Esophagus muscularis mucosa (tissue), 4 donors: ENCODE data around the gene RAP2B. TPM values are rescaled to one million over a fixed set of nuclear protein-coding genes. Genes with fewer than 3 reads are reported as not detected.
A peak's percentile ranks its signal among the peaks of the same experiment; 100 is the strongest.

ENCODE experiments used
- DNase-seq: peaks from one replicate; pipeline ENCODE4 v3.0.0-alpha.2; 2017; ENCODE audit errors: extremely low spot score
- H3K27ac ChIP-seq, 4 donors: fragments of 200-600 bp; sonication (generic); replicated peaks in 1 of 4; 1 replicate in 3 of 4; 2 replicates in 1 of 4; pipeline ENCODE4 v1.5.1; 2016 to 2019; ENCODE audit warnings: mild to moderate bottlenecking in 1 of 4
- H3K27me3 ChIP-seq, 4 donors: fragments of 200-600 bp; sonication (generic); one replicate each; pipeline versions ENCODE4 v1.5.1 to v1.6.0; 2016 to 2019
- H3K36me3 ChIP-seq, 4 donors: fragments of 200-600 bp; sonication (generic); one replicate each; pipeline ENCODE4 v1.5.1; 2016 to 2019
- H3K4me1 ChIP-seq, 4 donors: fragments of 200-600 bp; sonication (generic); one replicate each; pipeline ENCODE4 v1.5.1; 2016 to 2019
- H3K4me3 ChIP-seq, 4 donors: fragments of 200-600 bp; sonication (generic); 1 replicate in 2 of 4; 2 replicates in 2 of 4; pipeline ENCODE4 v1.5.1; 2016 to 2019; ENCODE audit warnings: mild to moderate bottlenecking in 4 of 4, moderate library complexity in 1 of 4
- H3K9me3 ChIP-seq, 4 donors: fragments of 200-600 bp; sonication (generic); 1 replicate in 3 of 4; 2 replicates in 1 of 4; pipeline ENCODE4 v1.5.1; 2016 to 2019
- CTCF ChIP-seq, 3 experiments: fragments of 200-600 bp in 2 of 3; fragments of 450-650 bp in 1 of 3; sonication (generic) in 2 of 3; IDR thresholded peaks; one replicate each; pipeline ENCODE4 v1.5.1; 2017 to 2019; ENCODE audit warnings: antibody characterized with exemption in 3 of 3, mild to moderate bottlenecking in 2 of 3, moderate library complexity in 1 of 3
- EP300 ChIP-seq: sonication (generic); formaldehyde crosslinking; IDR thresholded peaks from one replicate; pipeline ENCODE4 v1.6.1; 2017; ENCODE audit warnings: antibody characterized with exemption
- POLR2A ChIP-seq: fragments of 450-650 bp; IDR thresholded peaks from one replicate; pipeline ENCODE4 v1.6.1; 2017; ENCODE audit warnings: antibody characterized with exemption, moderate library complexity, mild to moderate bottlenecking, low read depth
- POLR2AphosphoS5 ChIP-seq, 2 donors: sonication (generic); formaldehyde crosslinking; IDR thresholded peaks; one replicate each; pipeline ENCODE4 v1.6.1; 2017; ENCODE audit warnings: antibody characterized with exemption in 2 of 2
- WGBS: methylation state at CpG from one replicate; pipeline ENCODE4 v1.1.5; 2018; 5-methylcytosine and 5-hydroxymethylcytosine counted together
- intact Hi-C: fragments of 100-400 bp; cut with DNase I; formaldehyde crosslinking; loops from one replicate; pipeline ENCODE4 v1.15.1; 2023
- total RNA-seq, 4 donors: library from RNA; depleted of rRNA; stranded (reverse); fragments of >200 nt; gene quantifications; one replicate each; pipeline versions ENCODE4 v1.1.0 to v1.2.1, GENCODE V29; 2016

RAP2B gene
- total RNA-seq, 4 donors from 2014 or later: 11.0 to 16.1 (median 11.2) TPM

DNA sequence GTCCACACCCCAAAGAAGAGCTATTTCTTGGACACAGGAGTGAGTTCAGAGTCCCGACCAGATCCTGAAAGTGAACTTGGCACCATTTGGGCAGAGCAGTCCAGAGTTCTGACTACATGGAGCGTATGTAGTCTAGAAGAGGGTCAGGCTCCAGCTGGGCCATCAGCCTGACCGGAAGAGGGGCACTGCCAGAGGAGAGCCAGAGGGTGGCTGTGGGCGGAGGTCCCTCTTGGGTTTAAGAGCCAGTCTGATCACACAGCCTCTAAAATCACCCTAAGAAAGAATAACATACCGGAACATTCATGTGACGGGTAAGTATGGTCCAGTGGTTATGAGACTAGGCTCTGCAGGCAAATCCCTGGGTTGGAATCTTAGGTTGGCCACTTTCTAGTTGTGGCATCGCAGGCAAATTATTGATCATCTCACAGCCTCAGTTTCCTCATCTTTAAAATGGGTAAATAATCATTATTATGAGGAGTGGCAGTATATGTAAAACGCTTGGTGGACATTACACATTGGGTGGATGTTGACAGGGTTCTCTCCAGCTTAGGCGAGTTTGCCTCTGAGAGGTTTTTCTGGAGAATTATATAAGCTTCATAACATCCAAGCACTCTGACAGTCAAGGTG is 2.1 kb upstream of the RAP2B start:
- Histone ChIP-seq H3K4me1 (peaks cover 8 to 24% (median 20%) of the 10 kb centered on the region in 4 donors), H3K36me3 (no peaks in the 10 kb centered on the region), H3K4me3 (peak overlapping the region; percentile 70 to 96 (median 89)), H3K27me3 (no peaks in the 10 kb centered on the region), H3K9me3 (no peaks in the 10 kb centered on the region), H3K27ac (peak overlapping the region; percentile 87 to 98 (median 92))
- no peak for TF ChIP-seq EP300
- no peak for TF ChIP-seq POLR2AphosphoS5 (IDR thresholded peaks at IDR 0.05)
- TF ChIP-seq CTCF (IDR thresholded peaks at IDR 0.05): no peak
- no peak for TF ChIP-seq POLR2A
- DNase-seq: no peak
- 83% methylated on average over 7 of the region's 9 CpGs for WGBS
- intact Hi-C loops: loop anchor here (5.0 kb wide), 1 partner anchor 607 kb away; no protein-coding TSS in a partner anchor

GRCh38 chr3:153160451-153161137 is 1.4 kb upstream of the RAP2B start:
- Histone ChIP-seq H3K4me3 (peak overlapping the region; percentile 70 to 96 (median 89)), H3K9me3 (no peaks in the 10 kb centered on the region), H3K36me3 (no peaks in the 10 kb centered on the region), H3K4me1 (peaks cover 13 to 31% (median 26%) of the 10 kb centered on the region in 4 donors), H3K27me3 (no peaks in the 10 kb centered on the region), H3K27ac (peak overlapping the region; percentile 87 to 98 (median 92))
- intact Hi-C loops: loop anchor here (5.0 kb wide), 1 partner anchor 607 kb away; no protein-coding TSS in a partner anchor
- TF ChIP-seq POLR2A (no peak), POLR2AphosphoS5 (IDR thresholded peaks at IDR 0.05) (peak; percentile 54 to 64)
- peak; percentile 93 for DNase-seq
- 0% methylated on average over 15 of the region's 43 CpGs for WGBS

DNA sequence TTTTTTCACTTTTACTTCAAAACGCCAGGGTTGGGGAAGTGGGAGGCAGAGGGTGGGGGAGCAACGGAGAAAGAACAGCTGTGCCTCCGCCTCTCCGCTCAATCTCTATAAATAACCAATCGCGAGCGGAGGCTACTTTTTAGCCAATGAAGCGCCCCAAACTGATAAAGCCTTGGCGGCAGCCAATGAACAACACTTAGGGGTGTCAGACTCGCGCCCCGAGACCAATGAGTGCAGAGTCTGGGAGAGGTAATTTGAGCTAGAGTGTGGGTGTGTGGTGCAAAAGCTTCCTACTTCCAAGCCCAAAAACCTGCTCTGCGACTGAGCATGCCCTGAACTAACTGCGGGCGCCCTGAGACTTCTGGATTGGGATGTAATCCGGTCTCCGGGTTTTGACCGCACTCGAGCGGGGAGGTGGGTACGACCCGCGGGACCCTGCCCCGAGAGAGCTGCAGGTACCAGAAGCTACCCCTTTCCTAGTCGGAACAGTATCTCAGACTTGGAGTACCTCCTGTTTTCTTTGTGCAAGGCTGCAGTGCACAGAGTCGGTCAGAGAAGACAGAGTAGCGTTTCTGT is 800 bp upstream of the RAP2B start:
- H3K36me3 ChIP-seq: no peaks in the 10 kb centered on the region
- H3K27me3 ChIP-seq: no peaks in the 10 kb centered on the region
- TF ChIP-seq POLR2A (peak; percentile 45), CTCF (IDR thresholded peaks at IDR 0.05) (no peak), POLR2AphosphoS5 (IDR thresholded peaks at IDR 0.05) (peak; percentile 78 to 87), EP300 (no peak)
- peak overlapping the region; percentile 70 to 96 (median 89) for H3K4me3 ChIP-seq
- peaks cover 19 to 37% (median 32%) of the 10 kb centered on the region in 4 donors for H3K4me1 ChIP-seq
- intact Hi-C loops: loop anchor here (5.0 kb wide), 1 partner anchor 606 kb away; no protein-coding TSS in a partner anchor
- H3K9me3 ChIP-seq: no peaks in the 10 kb centered on the region
- 2% methylated on average over 22 of the region's 27 CpGs for whole genome bisulfite sequencing
- peak overlapping the region; percentile 87 to 98 (median 92) for H3K27ac ChIP-seq
- peak; percentile 98 for DNase-seq

GRCh38 chr3:153162513-153163392 is 727 bp downstream of the RAP2B start:
- WGBS: under 1% methylated on average over 53 of the region's 86 CpGs
- peak overlapping the region; percentile 70 to 96 (median 89) for H3K4me3 ChIP-seq
- H3K4me1 ChIP-seq: peaks cover 20 to 51% (median 46%) of the 10 kb centered on the region in 4 donors
- no peaks in the 10 kb centered on the region for H3K27me3 ChIP-seq
- TF ChIP-seq POLR2AphosphoS5 (IDR thresholded peaks at IDR 0.05) (peak in 1 of 2 donors; percentile 7), EP300 (no peak), POLR2A (no peak)
- H3K9me3 ChIP-seq: no peaks in the 10 kb centered on the region
- no peaks in the 10 kb centered on the region for H3K36me3 ChIP-seq
- H3K27ac ChIP-seq: peak overlapping the region; percentile 87 to 98 (median 92)
- intact Hi-C loops: loop anchor here (2.0 to 5.0 kb wide), 2 partner anchors 120 to 605 kb away; no protein-coding TSS in a partner anchor
- DNase-seq: no peak

GRCh38 chr3:153163393-153163724 is 1.3 kb downstream of the RAP2B start:
- intact Hi-C loops: loop anchor here (2.0 to 5.0 kb wide), 2 partner anchors 121 to 604 kb away; no protein-coding TSS in a partner anchor
- WGBS: 0% methylated on average over 9 of the region's 9 CpGs
- Histone ChIP-seq H3K27me3 (no peaks in the 10 kb centered on the region), H3K9me3 (no peaks in the 10 kb centered on the region), H3K36me3 (no peaks in the 10 kb centered on the region), H3K4me1 (peaks cover 20 to 52% (median 48%) of the 10 kb centered on the region in 4 donors), H3K27ac (peak overlapping the region; percentile 87 to 98 (median 92)), H3K4me3 (peak overlapping the region; percentile 70 to 96 (median 89))
- TF ChIP-seq POLR2AphosphoS5 (IDR thresholded peaks at IDR 0.05): no peak
- no peak for TF ChIP-seq CTCF (IDR thresholded peaks at IDR 0.05)
- no peak for TF ChIP-seq POLR2A
- TF ChIP-seq EP300: no peak
- no peak for DNase-seq
